ENCODE results near the gene TSPAN1.
"Not testable (repeated sequence)": the region's sequence is repeated elsewhere in the genome, so short reads cannot be mapped to it uniquely, and the experiment has no call there.

Gene TSPAN1

GRCh38 chr1:46223055-46223454, 48.2 kb downstream of the TSPAN1 start:
- not testable (repeated sequence) for H3K36me3 ChIP-seq (ENCODE audit: insufficient read depth, low read length); H2AFZ ChIP-seq (ENCODE audit: low read depth, low read length); H3K9me3 ChIP-seq (ENCODE audit: low read length)

DNA sequence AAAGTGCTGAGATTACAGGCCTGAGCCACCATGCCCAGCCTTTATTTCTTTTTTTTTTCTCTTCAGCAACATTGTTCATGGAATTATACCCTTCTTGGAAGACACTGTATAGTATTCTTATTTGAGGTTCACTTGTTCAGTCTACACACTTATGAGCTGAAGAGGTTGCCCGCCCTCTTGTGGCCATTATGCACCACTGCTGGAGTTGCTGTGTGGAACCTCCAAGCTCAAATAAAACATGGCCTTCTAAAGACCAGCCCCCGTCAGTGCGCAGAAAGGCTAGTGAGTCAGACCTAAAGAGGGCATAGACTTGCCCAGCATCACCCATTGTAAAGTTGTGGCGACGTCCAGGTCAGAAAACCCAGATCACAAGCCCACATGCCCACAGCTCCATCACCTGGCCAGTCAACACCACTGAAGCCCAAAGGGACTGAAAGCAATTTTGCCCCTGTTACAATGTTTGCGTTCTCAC, 48.6 kb downstream of the TSPAN1 start:
- H3K4me3 ChIP-seq (ENCODE audit: low read length), result no peak overlapping the region
- no peaks in the 10 kb centered on the region for H3K27me3 ChIP-seq (ENCODE audit: insufficient read depth, low read length)
- H3K36me3 ChIP-seq (ENCODE audit: insufficient read depth, low read length), result no peaks in the 10 kb centered on the region
- no peaks in the 10 kb centered on the region for H3K9me3 ChIP-seq (ENCODE audit: low read length)
- peaks cover 31% of the 10 kb centered on the region for H3K4me1 ChIP-seq (ENCODE audit: insufficient read depth, low read length)
- H2AFZ ChIP-seq (ENCODE audit: low read depth, low read length), result no peak overlapping the region

More at GRCh38 chr1:46223055-46223454, 48.2 kb downstream of the TSPAN1 start:
- not testable (repeated sequence) for H3K4me3 ChIP-seq (ENCODE audit: low read length); H3K27me3 ChIP-seq (ENCODE audit: insufficient read depth, low read length)
- peaks cover 33% of the 10 kb centered on the region for H3K4me1 ChIP-seq (ENCODE audit: insufficient read depth, low read length)

DNA sequence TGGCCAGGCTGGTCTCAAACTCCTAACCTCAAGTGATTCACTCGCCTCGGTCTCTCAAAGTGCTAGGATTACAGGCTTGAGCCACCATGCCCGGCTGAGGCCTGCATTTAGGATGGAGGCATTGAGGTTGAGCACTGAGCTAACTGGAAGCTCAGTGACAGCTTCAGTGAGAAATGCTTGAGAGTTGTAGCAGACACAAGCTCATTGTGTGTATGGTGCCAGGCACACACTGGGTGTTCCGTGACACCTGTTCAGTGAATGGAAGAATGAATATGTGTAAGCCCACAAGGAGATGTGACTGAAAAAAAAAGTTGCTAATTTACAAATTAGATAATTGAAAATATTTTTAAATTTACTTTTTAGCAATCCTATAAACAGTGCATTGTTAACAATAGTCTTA, 50.1 kb downstream of the TSPAN1 start:
- Histone ChIP-seq H2AFZ (ENCODE audit: low read depth, low read length) (no peak overlapping the region), H3K27me3 (ENCODE audit: insufficient read depth, low read length) (no peaks in the 10 kb centered on the region), H3K36me3 (ENCODE audit: insufficient read depth, low read length) (no peaks in the 10 kb centered on the region), H3K4me3 (ENCODE audit: low read length) (no peak overlapping the region), H3K9me3 (ENCODE audit: low read length) (no peaks in the 10 kb centered on the region), H3K4me1 (ENCODE audit: insufficient read depth, low read length) (peaks cover 29% of the 10 kb centered on the region)

- not testable (repeated sequence) for H3K36me3 ChIP-seq (ENCODE audit: insufficient read depth, low read length); H3K27me3 ChIP-seq (ENCODE audit: insufficient read depth, low read length); H2AFZ ChIP-seq (ENCODE audit: low read depth, low read length); H3K4me3 ChIP-seq (ENCODE audit: low read length); H3K9me3 ChIP-seq (ENCODE audit: low read length); H3K4me1 ChIP-seq (ENCODE audit: insufficient read depth, low read length)
These were observed 56.3 kb downstream of the TSPAN1 start for GRCh38 chr1:46231231-46231630.
